ENCODE measurements around the gene KLHL29. TPM values are rescaled to one million over a fixed set of nuclear protein-coding genes. Genes with fewer than 3 reads are reported as not detected.

KLHL29 gene
- total RNA-seq, 1 donor from 2014 or later, result 12.9 TPM

- Histone ChIP-seq H3K9me3 (no peaks in the 10 kb centered on the region), H3K4me1 (peaks cover 11% of the 10 kb centered on the region), H3K27ac (peak overlapping the region; percentile 62), H3K4me3 (no peak overlapping the region), H3K36me3 (no peaks in the 10 kb centered on the region), H3K27me3 (ENCODE audit: low read depth) (no peaks in the 10 kb centered on the region)
- intact Hi-C loops (cut with DNase I), result no loop called here
- DNase-seq, result no peak
- TF ChIP-seq CTCF (IDR thresholded peaks at IDR 0.05), result no peak
- ATAC-seq, result peak; percentile 75 to 80
Measured at GRCh38 chr2:23426263-23426905, 41.4 kb downstream of the KLHL29 start.

- no peak for DNase-seq
- H3K27me3 ChIP-seq (ENCODE audit: low read depth), result no peaks in the 10 kb centered on the region
- no peak for TF ChIP-seq CTCF (IDR thresholded peaks at IDR 0.05)
- peaks cover 11% of the 10 kb centered on the region for H3K4me1 ChIP-seq
- no peak for ATAC-seq
- no peaks in the 10 kb centered on the region for H3K9me3 ChIP-seq
- H3K27ac ChIP-seq, result no peak overlapping the region
- intact Hi-C loops (cut with DNase I), result no loop called here
- H3K4me3 ChIP-seq, result no peak overlapping the region
- H3K36me3 ChIP-seq, result no peaks in the 10 kb centered on the region
Measured at GRCh38 chr2:23427350-23427749, 42.4 kb downstream of the KLHL29 start.

GRCh38 chr2:23427976-23428375, 43.0 kb downstream of the KLHL29 start:
- DNase-seq, result no peak

GRCh38 chr2:23429036-23429435, 44.1 kb downstream of the KLHL29 start:
- H3K4me3 ChIP-seq, result no peak overlapping the region
- no peak for ATAC-seq
- intact Hi-C loops (cut with DNase I), result no loop called here
- H3K9me3 ChIP-seq, result no peaks in the 10 kb centered on the region
- no peaks in the 10 kb centered on the region for H3K27me3 ChIP-seq (ENCODE audit: low read depth)
- peaks cover 11% of the 10 kb centered on the region for H3K4me1 ChIP-seq
- no peaks in the 10 kb centered on the region for H3K36me3 ChIP-seq
- DNase-seq, result no peak
- no peak for TF ChIP-seq CTCF (IDR thresholded peaks at IDR 0.05)
- H3K27ac ChIP-seq, result no peak overlapping the region

More at GRCh38 chr2:23427976-23428375, 43.0 kb downstream of the KLHL29 start:
- ATAC-seq, result no peak
- intact Hi-C loops (cut with DNase I), result no loop called here
- H3K4me3 ChIP-seq, result no peak overlapping the region
- no peaks in the 10 kb centered on the region for H3K27me3 ChIP-seq (ENCODE audit: low read depth)
- no peaks in the 10 kb centered on the region for H3K9me3 ChIP-seq
- H3K4me1 ChIP-seq, result peaks cover 11% of the 10 kb centered on the region
- no peak for TF ChIP-seq CTCF (IDR thresholded peaks at IDR 0.05)
- H3K36me3 ChIP-seq, result no peaks in the 10 kb centered on the region
- H3K27ac ChIP-seq, result no peak overlapping the region

- no peaks in the 10 kb centered on the region for H3K9me3 ChIP-seq
- intact Hi-C loops (cut with DNase I), result no loop called here
- DNase-seq, result no peak
- H3K36me3 ChIP-seq, result no peaks in the 10 kb centered on the region
- H3K27me3 ChIP-seq (ENCODE audit: low read depth), result no peaks in the 10 kb centered on the region
- ATAC-seq, result peak in 1 of 2 donors; percentile 4
- H3K27ac ChIP-seq, result no peak overlapping the region
- peaks cover 11% of the 10 kb centered on the region for H3K4me1 ChIP-seq
- TF ChIP-seq CTCF (IDR thresholded peaks at IDR 0.05), result no peak
- no peak overlapping the region for H3K4me3 ChIP-seq
Measured at GRCh38 chr2:23430263-23430662, 45.3 kb downstream of the KLHL29 start.
